Heart left ventricle (tissue), 16 donors: ENCODE measurements around the gene CMPK2. TPM values are rescaled to one million over a fixed set of nuclear protein-coding genes. Genes with fewer than 3 reads are reported as not detected.

Experiments used
- ATAC-seq, 4 donors: fragments of 200-7000 bp; cut with Tn5 transposase; one replicate each; pipeline ENCODE4 v1.9.1; 2020 to 2022; ENCODE audit warnings: moderate library complexity in 4 of 4, mild to moderate bottlenecking in 3 of 4, moderate number of reproducible peaks in 1 of 4
- DNase-seq, 5 donors: peaks; one replicate each; pipeline ENCODE4 v3.0.0-alpha.2; 2020
- H3K27ac ChIP-seq, 12 donors: fragments of 200-600 bp; sonication (generic) in 4 of 12; one replicate each; pipeline versions ENCODE4 v1.5.0 to v1.8.0; 2016 to 2022; ENCODE audit warnings: mild to moderate bottlenecking in 2 of 12
- H3K27me3 ChIP-seq, 9 donors: fragments of 200-600 bp; sonication (generic) in 2 of 9; one replicate each; pipeline versions ENCODE4 v1.5.1 to v1.8.0; 2016 to 2022; ENCODE audit warnings: mild to moderate bottlenecking in 3 of 9
- H3K36me3 ChIP-seq, 9 donors: fragments of 200-600 bp; sonication (generic) in 2 of 9; one replicate each; pipeline versions ENCODE4 v1.5.0 to v1.8.0; 2018 to 2022; ENCODE audit warnings: mild to moderate bottlenecking in 2 of 9
- H3K4me1 ChIP-seq, 12 donors: fragments of 200-600 bp; sonication (generic) in 4 of 12; one replicate each; pipeline versions ENCODE4 v1.5.0 to v1.8.0; 2016 to 2022; ENCODE audit warnings: mild to moderate bottlenecking in 3 of 12
- H3K4me3 ChIP-seq, 12 donors: fragments of 200-600 bp; sonication (generic) in 4 of 12; one replicate each; pipeline versions ENCODE4 v1.5.0 to v1.8.0; 2017 to 2022; ENCODE audit warnings: mild to moderate bottlenecking in 9 of 12, moderate library complexity in 4 of 12
- H3K9me3 ChIP-seq, 12 donors: fragments of 200-600 bp; sonication (generic) in 4 of 12; one replicate each; pipeline versions ENCODE4 v1.5.0 to v1.8.0; 2016 to 2022; ENCODE audit warnings: mild to moderate bottlenecking in 1 of 12
- POLR2A ChIP-seq, 2 donors: fragments of 450-650 bp; IDR thresholded peaks; one replicate each; pipeline ENCODE4 v1.6.1; 2017; ENCODE audit warnings: antibody characterized with exemption in 2 of 2, mild to moderate bottlenecking in 2 of 2, moderate library complexity in 2 of 2
- WGBS, 4 donors: extraction: QIAGEN DNeasy Blood & Tissue Kit in 2 of 4; methylation state at CpG; one replicate each; pipeline versions ENCODE4 v1.1.5 to v1.1.7; 2013 to 2018; 5-methylcytosine and 5-hydroxymethylcytosine counted together
- intact Hi-C, 10 donors: fragments of 100-400 bp; cut with DNase I; formaldehyde crosslinking; loops; one replicate each; pipeline versions ENCODE4 v1.11.1 to v1.14.2; 2022
- polyA plus RNA-seq, 2 donors: library from polyadenylated mRNA; stranded (reverse); fragments of 200-250 nt; gene quantifications; one replicate each; pipeline ENCODE4 v1.2.3, GENCODE V29; 2013
- total RNA-seq, 9 donors: library from RNA; depleted of rRNA in 2 of 9; stranded (reverse); fragments of >200 nt in 2 of 9; fragmentation: NEBNext Ultra II Directional in 3 of 9; extraction: Animal tissue kit (Norgen Biotek cat#: 25700) in 3 of 9; gene quantifications; one replicate each; pipeline versions ENCODE4 v1.1.0 to v1.2.4, GENCODE V29; 2016 to 2023
- TF ChIP-seq, protein P1 (sequence below), 12 donors: fragments of 200-600 bp; sonication (generic) in 4 of 12; IDR thresholded peaks; one replicate each; pipeline versions ENCODE4 v1.5.0 to v1.8.0; 2018 to 2022; ENCODE audit warnings: antibody characterized with exemption in 12 of 12, mild to moderate bottlenecking in 5 of 12
- donor health status: ischemic (EF 13 %, LVEDD 7.1; RV severe dilation, severe dysfunction).
- donor health status: healthy with polysubstance abuse.
- donor health status: DM: no; HTN: yes; CAD: no.
- donor health status: DM: no; HTN: no; CAD: no.
- donor health status: ischemic (EF 25% LVEDD 6.9; RV normal size, moderate dysfunction).
- donor health status: ischemic (EF 25% LVEDD 5.7; RV mildly dilated, moderate dysfunction).
- donor health status: healthy.
- donor health status: DM: yes; HTN: yes; CAD: no.
- donor health status: ischemic (EF 35%, LVEDD 5.7; RV mildly dilated, moderate dysfunction).
- donor health status: nonischemic (EF 11% LVEDD 7.7; RV severe dilation, severe dysfunction).
- donor health status: DM: yes; HTN: yes; CAD: no.
- donor health status: PGD.
- donor health status: ischemic (EF 29% LVEDD 5.4; RV normal size, mild dysfunction).
- donor health status: nonischemic (EF 23%, LVEDD 6.1; RV moderate dilation, normal function).

The CMPK2 gene
- total and polyA plus RNA-seq, 11 donors: 2.0 to 33.2 (median 6.0) TPM

DNA sequence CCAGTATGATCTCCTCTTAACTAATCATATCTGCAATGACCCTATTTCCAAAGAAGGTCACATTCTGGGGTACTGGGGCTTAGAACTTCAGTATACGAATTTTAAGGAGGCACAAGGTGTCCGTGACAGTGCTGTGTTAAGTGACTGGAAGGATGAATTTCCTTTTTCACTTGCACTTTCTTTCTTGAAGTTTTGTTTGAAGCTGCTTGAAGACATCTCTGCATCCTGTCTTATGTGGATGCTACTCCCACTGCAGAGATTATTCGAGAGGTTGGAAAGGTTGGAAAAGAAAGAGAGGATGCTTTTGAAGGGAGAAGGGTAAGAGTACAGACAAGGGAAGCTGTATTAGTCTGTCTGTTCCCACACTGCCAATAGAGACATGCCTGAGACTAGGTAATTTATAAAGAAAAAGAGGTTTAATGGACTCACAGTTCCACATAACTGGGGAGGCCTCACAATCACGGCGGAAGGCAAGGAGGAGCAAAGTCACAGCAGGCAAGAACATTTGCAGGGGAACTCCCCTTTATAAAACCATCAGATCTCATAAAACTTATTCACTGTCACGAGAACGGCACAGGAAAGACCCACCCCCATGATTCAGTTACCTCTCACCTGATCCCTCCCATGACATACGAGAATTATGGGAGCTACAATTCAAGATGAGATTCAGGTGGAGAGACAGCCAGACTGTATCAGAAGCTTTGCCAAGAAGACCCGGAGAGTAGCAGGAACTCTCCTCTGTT lies 47.9 kb upstream of the CMPK2 start:
- TF ChIP-seq, protein P1, sequence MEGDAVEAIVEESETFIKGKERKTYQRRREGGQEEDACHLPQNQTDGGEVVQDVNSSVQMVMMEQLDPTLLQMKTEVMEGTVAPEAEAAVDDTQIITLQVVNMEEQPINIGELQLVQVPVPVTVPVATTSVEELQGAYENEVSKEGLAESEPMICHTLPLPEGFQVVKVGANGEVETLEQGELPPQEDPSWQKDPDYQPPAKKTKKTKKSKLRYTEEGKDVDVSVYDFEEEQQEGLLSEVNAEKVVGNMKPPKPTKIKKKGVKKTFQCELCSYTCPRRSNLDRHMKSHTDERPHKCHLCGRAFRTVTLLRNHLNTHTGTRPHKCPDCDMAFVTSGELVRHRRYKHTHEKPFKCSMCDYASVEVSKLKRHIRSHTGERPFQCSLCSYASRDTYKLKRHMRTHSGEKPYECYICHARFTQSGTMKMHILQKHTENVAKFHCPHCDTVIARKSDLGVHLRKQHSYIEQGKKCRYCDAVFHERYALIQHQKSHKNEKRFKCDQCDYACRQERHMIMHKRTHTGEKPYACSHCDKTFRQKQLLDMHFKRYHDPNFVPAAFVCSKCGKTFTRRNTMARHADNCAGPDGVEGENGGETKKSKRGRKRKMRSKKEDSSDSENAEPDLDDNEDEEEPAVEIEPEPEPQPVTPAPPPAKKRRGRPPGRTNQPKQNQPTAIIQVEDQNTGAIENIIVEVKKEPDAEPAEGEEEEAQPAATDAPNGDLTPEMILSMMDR (IDR thresholded peaks at IDR 0.05): no peak
- TF ChIP-seq POLR2A (IDR thresholded peaks at IDR 0.05): no peak
- no peak overlapping the region for H3K4me3 ChIP-seq
- no peaks in the 10 kb centered on the region for H3K27me3 ChIP-seq
- no peaks in the 10 kb centered on the region for H3K36me3 ChIP-seq
- H3K27ac ChIP-seq: no peak overlapping the region
- peaks cover 0 to 21% (median 2%) of the 10 kb centered on the region in 12 donors for H3K4me1 ChIP-seq
- H3K9me3 ChIP-seq: no peaks in the 10 kb centered on the region
- ATAC-seq (no peak), DNase-seq (no peak)
- WGBS, 4 donors: 89 to 93% (median 91%) methylated on average over 9 of the region's 9 CpGs
- intact Hi-C loops: loop anchor here in 1 of 10 donors (10.0 kb wide), 1 partner anchor 51 kb away; no protein-coding TSS in a partner anchor

DNA sequence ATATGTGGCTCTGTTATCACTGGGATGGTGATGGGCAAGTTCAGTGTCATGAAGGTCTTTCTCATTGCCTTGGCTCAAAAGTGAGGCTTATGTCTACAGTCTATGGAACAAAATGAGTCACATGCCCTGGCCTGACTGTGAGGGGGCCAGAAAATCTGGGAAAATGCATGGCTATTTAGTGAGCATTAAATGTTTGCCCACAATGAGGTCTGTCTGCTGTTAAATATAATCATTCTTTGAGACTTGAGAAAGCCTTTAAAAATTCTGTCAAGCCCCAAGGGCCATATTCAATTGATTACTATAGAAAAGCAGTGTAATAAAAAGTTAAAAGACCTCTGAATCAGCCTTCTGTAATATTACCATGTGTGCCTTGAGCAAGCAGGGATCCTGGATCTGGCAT lies 46.0 kb upstream of the CMPK2 start:
- intact Hi-C loops: loop anchor here in 1 of 10 donors (10.0 kb wide), 1 partner anchor 53 kb away; no protein-coding TSS in a partner anchor
- ATAC-seq: no peak

DNA sequence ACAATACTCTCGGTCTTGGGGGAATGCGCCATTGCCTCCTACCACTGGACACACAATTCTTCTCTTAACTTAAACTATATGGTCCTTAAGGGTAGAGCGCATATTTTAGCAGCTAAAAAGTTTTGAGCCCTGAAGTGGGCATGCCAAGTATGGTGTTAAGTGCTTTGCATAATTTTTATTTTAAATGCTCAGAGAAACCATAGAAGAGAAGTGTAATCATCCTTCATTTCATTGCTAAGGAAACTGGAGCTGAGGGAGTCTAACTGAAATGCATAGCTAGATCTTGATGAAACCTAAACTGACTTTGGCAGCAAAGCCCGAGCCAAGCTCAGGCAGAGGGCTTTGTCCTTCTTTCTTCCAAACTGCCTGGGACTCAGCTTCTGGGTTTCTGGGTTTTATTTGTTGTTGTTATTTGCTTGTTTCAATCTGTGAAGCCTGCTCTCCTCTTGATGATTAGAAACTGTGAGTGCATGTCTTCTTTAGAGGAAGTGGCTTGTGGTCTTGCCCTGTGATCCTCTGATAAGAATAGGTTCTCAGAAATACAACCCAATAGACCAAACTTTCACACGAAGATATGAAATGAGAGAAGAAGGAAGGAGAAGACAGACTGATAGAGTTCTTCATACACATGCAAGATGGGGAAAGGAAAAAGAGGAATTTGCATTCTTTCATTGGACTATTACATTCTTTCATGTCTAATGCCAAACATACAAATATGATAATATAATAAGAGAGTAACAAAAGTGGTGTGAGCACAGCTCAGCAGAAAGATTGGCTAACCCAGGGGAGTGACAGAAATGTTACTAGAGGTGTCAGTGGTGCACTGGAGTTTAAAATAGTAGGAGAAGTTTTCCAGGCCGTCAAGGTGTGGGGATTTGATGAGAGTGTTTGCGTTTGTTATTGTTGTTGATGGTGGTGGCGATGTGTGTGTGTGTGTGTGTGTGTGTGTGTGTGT lies 44.0 kb upstream of the CMPK2 start:
- no peak overlapping the region for H3K4me3 ChIP-seq
- H3K9me3 ChIP-seq: no peaks in the 10 kb centered on the region
- DNase-seq (no peak), ATAC-seq (no peak)
- peaks cover 0 to 15% (median 0%) of the 10 kb centered on the region in 12 donors for H3K4me1 ChIP-seq
- no peak overlapping the region for H3K27ac ChIP-seq
- no peaks in the 10 kb centered on the region for H3K27me3 ChIP-seq
- 78 to 80% (median 79%) methylated on average over 8 of the region's 8 CpGs for WGBS, 4 donors
- H3K36me3 ChIP-seq: no peaks in the 10 kb centered on the region
- TF ChIP-seq POLR2A (IDR thresholded peaks at IDR 0.05): no peak
- TF ChIP-seq, protein P1 (IDR thresholded peaks at IDR 0.05): no peak
- intact Hi-C loops: loop anchor here in 1 of 10 donors (10.0 kb wide), 1 partner anchor 55 kb away; no protein-coding TSS in a partner anchor

More for the DNA sequence above, 46.0 kb upstream of the CMPK2 start:
- no peaks in the 10 kb centered on the region for H3K27me3 ChIP-seq
- no peaks in the 10 kb centered on the region for H3K9me3 ChIP-seq
- peaks cover 0 to 17% (median 0%) of the 10 kb centered on the region in 12 donors for H3K4me1 ChIP-seq
- no peak overlapping the region for H3K27ac ChIP-seq
- no peak overlapping the region for H3K4me3 ChIP-seq
- TF ChIP-seq POLR2A (IDR thresholded peaks at IDR 0.05): no peak
- TF ChIP-seq, protein P1 (IDR thresholded peaks at IDR 0.05): no peak
- no peaks in the 10 kb centered on the region for H3K36me3 ChIP-seq
- DNase-seq: no peak

- no peak overlapping the region for H3K27ac ChIP-seq
- peaks cover 0 to 15% (median 0%) of the 10 kb centered on the region in 12 donors for H3K4me1 ChIP-seq
- H3K27me3 ChIP-seq: no peaks in the 10 kb centered on the region
- ATAC-seq (no peak), DNase-seq (no peak)
- WGBS, 4 donors: 89 to 93% (median 91%) methylated on average over 2 of the region's 2 CpGs
- TF ChIP-seq POLR2A (IDR thresholded peaks at IDR 0.05): no peak
- TF ChIP-seq, protein P1 (IDR thresholded peaks at IDR 0.05): no peak
- H3K36me3 ChIP-seq: no peaks in the 10 kb centered on the region
- no peaks in the 10 kb centered on the region for H3K9me3 ChIP-seq
- H3K4me3 ChIP-seq: no peak overlapping the region
- intact Hi-C loops: no loop called here
Measured at GRCh38 chr2:6908291-6908690, 42.6 kb upstream of the CMPK2 start.
